Ecto neural progenitor cell (in vitro differentiated cells): ENCODE data around the gene MRPS34.
"Not testable (repeated sequence)": the region's sequence is repeated elsewhere in the genome, so short reads cannot be mapped to it uniquely, and the experiment has no call there.

Source experiments
- DNase-seq: peaks from one replicate; pipeline ENCODE4 v3.0.0-alpha.2; 2018; ENCODE audit warnings: low spot score

The MRPS34 gene

GRCh38 chr16:1772908-1773702 is at the start of gene MRPS34:
Gene MRPS34, minus strand, starts transcription at chr16:1773134. Its CDS starts 15 bp downstream, at chr16:1773119.
- DNase-seq: peak; percentile 93

- no peak for DNase-seq
These were observed 49.1 kb upstream of the MRPS34 start for GRCh38 chr16:1821861-1822611.

DNA sequence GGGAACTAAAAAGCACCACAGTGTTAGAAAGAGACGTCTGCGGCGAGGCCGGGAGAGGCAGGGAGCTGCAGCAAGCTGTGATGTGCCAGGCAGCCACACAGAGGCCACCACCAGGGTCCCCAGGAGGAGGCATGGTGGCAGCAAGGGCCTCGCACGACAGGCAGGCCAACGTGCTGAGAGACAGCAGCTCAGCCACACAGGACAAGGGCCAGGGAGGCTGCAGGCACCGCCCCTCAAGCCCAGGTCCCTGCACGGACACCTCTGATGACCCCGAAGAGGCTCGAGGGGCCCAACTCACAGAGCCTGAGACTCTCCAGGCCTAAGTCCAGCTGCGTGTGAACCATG is 48.0 kb upstream of the MRPS34 start:
- DNase-seq: no peak

DNA sequence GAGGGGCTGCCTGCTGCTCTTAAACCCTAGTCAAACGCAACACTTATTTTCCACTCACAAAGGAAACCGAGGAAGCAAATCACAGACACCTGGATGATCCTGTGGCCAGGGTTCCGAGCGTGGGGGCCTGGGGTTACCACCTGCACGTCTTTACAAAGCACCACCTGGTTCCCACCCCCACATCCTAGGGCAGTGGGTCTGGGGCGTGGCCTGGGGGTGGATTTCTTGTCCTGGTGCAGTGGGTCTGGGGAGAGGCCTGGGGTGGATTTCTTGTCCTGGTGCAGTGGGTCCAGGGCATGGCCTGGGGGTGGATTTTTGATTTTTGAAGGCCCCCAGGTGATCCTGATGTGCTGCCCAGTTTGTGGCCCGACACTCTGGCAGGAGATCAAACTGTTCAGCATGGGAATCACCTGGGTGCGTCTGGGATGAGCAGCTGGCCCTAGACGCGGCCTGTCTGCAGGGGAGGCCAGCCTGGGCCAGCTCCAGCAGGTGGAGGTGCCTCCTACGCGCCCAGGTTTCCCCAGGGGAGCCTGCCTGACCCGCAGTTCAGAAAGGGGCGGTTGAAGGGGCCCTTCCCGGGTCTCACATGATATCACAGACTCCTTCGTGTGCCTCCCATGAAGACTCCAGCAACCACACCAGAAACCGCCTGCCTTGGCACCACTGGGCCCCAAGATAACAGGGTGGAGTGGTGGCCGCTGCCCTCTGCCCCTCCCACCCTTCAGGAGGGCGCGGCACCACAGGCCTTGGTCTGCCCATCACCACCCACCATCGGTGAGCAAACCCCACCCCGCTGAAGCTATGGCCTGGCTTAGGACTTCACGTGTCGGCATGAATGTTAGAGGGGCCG is 47.4 kb upstream of the MRPS34 start:
- DNase-seq: no peak

DNA sequence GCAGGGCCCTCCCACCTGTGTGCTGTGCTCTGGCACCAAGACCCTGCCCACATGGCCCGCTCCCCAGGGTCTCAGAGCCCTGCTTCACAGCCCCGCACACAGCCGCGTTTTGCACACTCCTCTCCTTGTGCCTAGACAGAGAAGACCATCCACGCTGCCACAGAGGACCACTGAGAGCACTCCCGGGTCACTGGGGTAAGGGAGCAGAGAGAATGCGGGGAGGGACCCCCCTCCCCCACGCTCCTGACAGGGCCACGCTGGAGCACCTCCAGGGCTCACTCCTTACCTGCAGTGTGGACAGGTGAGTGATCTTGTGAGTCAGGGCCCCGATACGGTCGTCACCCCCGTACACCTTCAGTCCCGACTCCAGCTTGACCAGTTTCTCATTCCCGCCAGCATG is 46.7 kb upstream of the MRPS34 start:
- DNase-seq: no peak

DNA sequence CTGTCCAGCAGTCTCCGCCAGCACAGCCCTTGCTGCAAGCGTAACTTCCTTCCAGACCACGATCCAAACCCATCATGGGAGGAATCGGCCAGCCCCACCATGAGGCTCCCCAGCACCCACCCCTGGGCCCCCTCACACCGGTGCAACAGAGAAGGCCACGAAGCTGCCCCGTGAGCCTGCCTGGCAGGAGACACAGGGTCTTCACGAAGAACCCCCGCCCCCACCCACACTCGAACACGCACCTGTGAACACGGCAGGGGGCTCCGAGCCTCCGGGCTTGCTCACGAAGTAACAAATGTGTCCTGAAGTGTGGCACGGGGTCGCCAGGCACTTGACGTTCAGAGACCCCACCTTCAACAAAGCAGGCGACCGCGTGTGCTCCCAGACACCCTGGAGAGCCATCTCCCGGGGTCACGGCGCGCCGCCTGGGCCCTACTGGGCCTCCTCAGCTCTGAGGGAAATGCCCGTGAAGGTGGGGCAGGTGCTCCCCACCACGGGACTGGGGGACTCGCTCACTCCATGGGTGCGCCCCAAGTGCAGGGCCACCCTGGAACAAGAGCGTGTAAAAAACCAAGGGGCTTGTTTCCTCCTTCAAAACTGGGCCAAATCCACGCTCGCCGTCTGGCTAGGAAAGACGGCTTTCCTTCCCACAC is 46.1 kb upstream of the MRPS34 start:
- DNase-seq: no peak

GRCh38 chr16:1818204-1818872 is 45.4 kb upstream of the MRPS34 start:
- no peak for DNase-seq

DNA sequence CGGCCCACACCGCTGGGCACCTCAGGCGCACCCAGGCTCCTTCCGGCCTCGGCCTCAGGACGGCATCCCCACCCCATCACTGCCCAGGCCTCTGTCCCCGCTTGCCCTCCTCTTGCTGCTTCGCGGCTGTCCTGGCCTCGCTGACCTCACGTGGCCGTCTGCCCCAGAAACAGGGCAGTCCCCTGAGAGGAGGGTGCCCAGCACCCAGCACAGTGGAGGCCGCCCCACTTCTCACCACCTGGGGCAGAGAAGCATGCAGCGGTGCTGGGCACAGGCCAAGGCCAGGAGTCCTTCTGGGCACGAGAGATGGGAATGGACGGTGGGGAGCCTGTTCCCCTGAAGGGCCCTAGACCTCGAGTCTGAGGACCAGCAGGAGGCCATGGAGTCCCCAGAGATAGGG is 44.8 kb upstream of the MRPS34 start:
- no peak for DNase-seq

DNA sequence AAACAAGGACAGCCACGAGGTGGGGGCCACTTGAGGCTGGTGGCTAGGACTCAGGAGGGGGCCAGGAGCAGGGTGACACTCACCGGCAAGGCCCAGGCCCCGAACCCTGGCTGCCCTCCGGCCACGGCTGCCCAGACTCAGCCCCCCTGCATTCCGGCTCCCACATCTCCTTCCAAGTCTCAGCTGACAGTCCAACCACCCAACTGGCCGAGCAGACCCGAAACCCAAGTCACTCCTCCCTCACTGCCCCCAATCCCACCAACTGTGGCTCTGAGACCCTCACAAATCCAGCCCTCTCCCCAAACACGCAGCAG is 44.3 kb upstream of the MRPS34 start:
- no peak for DNase-seq

DNA sequence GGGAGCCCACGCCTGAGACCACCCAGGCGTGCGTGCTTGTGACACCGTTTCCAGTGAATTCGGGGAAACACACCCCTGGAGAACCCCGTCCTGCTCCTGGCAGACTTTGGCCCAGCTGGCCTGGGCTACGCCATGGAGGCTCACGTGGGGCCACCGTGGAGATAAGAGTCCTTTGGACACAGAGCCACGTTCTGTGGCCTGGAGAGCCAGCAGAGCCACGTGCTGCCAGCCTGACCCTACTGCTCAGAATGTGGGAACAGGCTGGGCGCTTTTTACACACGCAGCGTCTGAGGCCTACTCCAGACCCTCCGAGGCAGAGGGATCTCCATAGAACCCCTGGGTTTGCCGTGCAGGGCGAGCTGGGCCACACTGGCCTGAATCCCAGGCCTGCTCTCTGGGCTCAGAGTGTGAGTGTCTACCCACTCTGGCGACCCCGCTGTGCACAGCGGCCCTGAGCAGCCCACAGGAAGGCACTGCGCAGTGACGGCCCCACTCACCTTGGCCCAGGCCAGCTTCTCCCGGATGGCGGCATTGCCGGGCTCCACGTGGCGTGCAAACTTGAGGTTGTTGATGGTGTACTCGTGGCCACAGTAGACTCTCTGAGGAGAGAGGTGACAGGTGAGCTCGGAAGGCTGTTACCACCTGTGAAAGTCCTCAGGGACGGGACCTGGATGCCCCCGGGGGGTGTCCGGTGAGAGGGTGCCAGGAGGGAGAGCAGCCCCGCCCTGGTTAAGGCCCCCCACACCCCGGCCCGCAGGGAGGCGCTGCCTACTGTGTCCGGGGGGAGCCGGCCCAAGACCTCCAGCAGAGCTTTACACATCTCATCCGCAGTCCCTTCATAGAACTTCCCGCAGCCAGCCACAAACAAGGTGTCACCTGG is 43.7 kb upstream of the MRPS34 start:
- DNase-seq: no peak

DNA sequence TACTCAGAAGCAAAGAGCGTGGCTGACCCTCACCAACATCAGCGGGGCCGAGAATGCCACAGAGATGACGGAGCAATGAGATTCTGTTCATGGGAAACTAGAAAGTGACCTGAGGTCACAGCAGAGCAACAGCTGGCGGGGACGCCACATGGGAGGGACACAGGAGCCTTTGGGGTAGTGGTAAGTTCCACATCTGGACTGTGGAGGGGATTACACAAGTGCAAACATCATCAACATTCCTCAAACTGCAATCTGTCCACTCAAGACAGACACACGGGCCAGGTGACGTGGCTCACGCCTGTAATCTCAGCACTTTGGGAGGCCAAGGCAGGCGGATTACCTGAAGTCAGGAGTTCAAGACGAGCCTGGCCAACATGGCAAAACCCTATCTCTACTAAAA is 42.5 kb upstream of the MRPS34 start:
- DNase-seq: no peak

- peak; percentile 66 for DNase-seq
These were observed 39.8 kb upstream of the MRPS34 start for GRCh38 chr16:1812732-1813163.

GRCh38 chr16:1810536-1810935 is 37.6 kb upstream of the MRPS34 start:
- DNase-seq: no peak

DNA sequence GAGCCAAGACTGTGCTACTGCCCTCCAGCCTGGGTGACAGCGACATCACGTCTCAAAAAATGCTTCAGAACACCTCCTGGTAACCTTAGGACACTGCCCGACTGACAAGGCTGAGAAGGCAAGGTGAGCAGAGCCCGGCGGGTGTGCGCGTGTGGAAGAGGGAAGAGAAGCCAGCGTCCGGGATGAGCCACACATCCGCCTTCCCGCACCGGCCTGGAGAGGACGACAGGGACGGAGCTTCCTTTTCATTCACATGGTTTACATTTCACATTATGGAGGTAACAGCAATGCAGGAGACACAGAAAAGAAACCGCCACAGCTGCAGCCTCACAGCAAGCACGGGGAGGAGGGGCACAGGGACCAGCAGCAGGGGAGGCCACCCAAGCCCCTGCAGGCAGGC is 37.2 kb upstream of the MRPS34 start:
- no peak for DNase-seq

GRCh38 chr16:1809281-1809801 is 36.4 kb upstream of the MRPS34 start:
- peak; percentile 61 for DNase-seq

- DNase-seq: peak; percentile 35
These were observed 35.8 kb upstream of the MRPS34 start for GRCh38 chr16:1808691-1809090.

DNA sequence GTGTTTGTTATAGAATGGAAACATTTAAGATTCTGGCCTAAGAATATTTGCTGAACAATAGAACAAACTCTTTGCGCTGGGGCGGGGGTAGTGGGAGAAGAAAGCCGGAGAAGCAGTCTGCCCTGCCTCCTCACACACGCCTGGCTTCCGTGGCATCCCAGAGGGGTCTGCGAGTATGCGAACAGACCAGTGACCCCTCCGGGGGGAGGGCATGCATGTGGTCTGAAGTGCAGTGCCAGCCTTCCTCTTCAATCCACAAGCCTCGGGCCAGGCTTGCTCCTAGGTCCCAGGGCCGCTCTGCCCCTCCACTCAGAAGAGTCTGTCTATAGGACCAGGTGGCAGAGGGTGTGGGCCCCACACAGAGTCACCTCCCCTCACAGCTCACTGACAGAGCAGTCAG is 34.7 kb upstream of the MRPS34 start:
- no peak for DNase-seq

GRCh38 chr16:1800701-1801100 is 27.8 kb upstream of the MRPS34 start:
- DNase-seq: no peak

- not testable (repeated sequence) for DNase-seq
These were observed 26.3 kb upstream of the MRPS34 start for GRCh38 chr16:1799263-1799662.

GRCh38 chr16:1794908-1795666 is 22.2 kb upstream of the MRPS34 start:
- peak; percentile 32 for DNase-seq
